ENCODE measurements around the gene PGPEP1.

PGPEP1 gene

DNA sequence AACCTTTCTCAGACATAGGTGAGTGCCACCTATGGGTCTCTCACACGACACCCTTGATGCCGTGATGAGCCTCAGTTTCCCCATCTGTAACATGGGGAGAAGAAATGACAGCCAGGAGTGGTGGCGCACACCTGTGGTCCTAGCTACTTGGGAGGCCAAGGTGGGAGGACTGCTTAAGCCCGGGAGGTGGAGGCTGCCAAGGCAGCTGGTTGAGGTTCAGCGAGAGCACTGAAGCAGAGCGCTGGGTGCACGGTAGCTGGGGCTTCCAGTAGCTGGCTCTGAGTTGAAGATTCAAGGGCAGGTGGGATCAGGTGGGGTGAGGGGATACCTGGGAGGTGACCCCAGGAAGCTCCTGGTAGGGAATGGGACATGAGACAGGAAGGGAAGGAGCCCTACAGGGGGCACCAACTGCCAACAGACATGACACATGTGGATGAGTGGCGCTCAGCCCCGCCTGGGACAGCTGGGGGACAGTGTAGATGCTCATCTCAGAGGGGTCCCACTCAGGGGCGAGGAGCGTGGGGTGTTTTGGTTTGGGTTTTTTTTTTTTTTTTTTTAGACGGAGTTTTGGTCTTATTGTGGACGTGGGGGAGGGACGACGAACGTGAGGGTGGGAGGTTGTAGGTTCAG is 72.3 kb downstream of the PGPEP1 start:
- no peak overlapping the region for H3K27ac ChIP-seq
- TF ChIP-seq ZFX (IDR thresholded peaks at IDR 0.05) (no peak), CTCF (conservative IDR thresholded peaks at IDR 0.05) (no peak)

DNA sequence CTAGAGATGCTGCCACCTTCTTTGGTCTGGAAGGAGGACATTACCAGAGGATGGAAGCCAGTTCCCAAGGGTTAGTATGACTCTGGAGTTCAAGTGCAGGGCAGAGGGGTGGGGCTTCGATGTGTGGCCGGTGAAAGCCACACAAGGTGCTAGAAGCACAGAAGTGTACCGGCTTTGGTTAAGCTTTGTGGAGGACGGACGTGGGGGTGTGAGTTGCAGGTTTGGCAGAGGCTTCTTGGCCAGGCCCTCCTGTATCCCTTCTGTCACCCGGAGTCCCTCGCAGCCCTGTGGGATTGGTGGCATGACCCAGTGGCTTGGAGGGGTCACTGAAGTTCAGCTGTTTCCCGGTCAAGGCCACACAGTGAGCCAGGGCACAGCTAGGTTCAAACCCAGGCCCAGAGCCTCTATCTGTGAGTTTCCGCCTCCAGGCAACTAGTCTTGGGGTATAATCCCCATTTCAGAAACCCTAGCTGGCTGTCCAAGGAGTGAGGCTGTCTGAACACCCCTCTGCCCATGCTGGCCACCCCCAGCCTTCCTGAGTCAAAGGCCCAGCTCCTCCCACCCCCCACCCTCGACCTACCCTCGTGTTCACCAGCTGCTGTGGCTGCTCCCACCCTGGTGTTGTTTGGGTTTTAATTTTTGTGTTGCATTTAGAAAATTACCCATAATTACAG is 74.2 kb downstream of the PGPEP1 start:
- TF ChIP-seq CTCF (conservative IDR thresholded peaks at IDR 0.05) (no peak), ZFX (IDR thresholded peaks at IDR 0.05) (no peak)

DNA sequence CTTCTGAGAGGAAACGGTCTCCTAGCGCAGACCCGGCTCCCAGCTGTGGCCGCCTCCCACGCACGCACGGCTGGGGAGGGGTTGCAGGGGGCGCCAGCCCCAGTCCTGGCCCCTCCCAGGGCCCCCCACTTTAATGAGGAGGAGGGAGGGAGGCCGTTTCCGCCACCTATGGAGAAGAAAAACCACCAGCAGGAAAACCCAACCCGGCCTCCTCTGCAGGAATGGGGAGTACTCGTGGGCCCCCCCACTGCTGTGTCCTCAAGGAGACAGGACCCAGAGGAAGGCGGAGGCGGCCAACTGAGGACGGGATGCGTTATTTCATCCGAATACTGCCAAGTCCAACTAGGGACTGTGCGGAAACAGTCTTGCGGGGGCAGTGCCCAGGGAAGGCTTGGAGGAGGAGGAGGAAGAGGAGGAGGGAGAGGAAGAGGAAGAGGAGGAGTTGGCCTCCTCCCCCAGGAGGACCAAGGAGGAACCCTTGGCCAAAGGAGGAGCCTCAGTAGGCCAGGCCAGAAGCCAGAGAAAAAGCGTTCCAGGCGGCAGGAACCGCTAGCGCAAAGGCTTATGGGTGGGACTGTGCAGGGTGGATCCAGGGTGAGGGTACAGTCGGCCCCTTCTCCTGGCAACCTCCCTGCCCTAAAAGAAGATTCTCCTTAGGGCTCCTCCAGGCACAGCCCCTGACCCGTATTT is 74.9 kb downstream of the PGPEP1 start:
- TF ChIP-seq CTCF (conservative IDR thresholded peaks at IDR 0.05) (no peak), ZFX (IDR thresholded peaks at IDR 0.05) (no peak)
- no peak overlapping the region for H3K27ac ChIP-seq

More for the DNA sequence above, 74.2 kb downstream of the PGPEP1 start:
- H3K27ac ChIP-seq, result no peak overlapping the region

DNA sequence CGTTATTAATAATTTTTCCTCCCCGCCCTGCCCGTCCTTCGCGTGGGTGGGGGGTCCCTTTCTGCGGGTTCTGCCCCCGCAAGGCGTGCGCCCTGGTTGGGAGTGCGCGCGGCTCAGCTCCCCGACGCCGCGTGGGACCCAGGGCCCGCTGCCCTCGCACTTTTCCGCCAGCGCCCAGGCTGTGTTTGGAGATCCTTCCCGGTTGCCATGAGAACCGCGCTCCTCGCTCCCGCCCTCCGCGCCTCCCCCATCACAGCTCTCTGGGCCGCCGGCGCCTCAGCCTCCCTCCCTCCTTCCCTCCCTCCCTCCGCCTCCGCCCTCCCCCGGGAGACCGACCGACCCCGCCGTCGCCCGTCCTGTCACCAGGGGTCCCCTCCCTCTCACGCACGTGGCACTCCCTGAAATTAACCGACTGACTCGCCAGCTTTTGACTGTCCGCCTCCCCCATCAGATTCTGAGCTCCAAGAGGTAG is 76.4 kb downstream of the PGPEP1 start:
- H3K27ac ChIP-seq, result no peak overlapping the region
- TF ChIP-seq ZFX (IDR thresholded peaks at IDR 0.05), result no peak
- no peak for TF ChIP-seq CTCF (conservative IDR thresholded peaks at IDR 0.05)

GRCh38 chr19:18417250-18418028 is 77.0 kb downstream of the PGPEP1 start:
- H3K27ac ChIP-seq, result no peak overlapping the region
- TF ChIP-seq CTCF (conservative IDR thresholded peaks at IDR 0.05) (no peak), ZFX (IDR thresholded peaks at IDR 0.05) (no peak)

- TF ChIP-seq ZFX (IDR thresholded peaks at IDR 0.05), result no peak
- TF ChIP-seq CTCF (conservative IDR thresholded peaks at IDR 0.05), result no peak
- H3K27ac ChIP-seq, result no peak overlapping the region
These were observed 77.7 kb downstream of the PGPEP1 start for GRCh38 chr19:18418029-18418482.
